Body of pancreas (tissue), 4 donors: ENCODE data around the gene MFSD6. TPM values are rescaled to one million over a fixed set of nuclear protein-coding genes. Genes with fewer than 3 reads are reported as not detected.
"Not testable (repeated sequence)": the region's sequence is repeated elsewhere in the genome, so short reads cannot be mapped to it uniquely, and the experiment has no call there.

ENCODE experiments used
- ATAC-seq: fragments of 150-250 bp; one replicate; pipeline ENCODE4 v1.9.1; 2016
- DNase-seq, 4 donors: peaks; one replicate each; pipeline ENCODE4 v3.0.0-alpha.2; 2019
- H3K27ac ChIP-seq, 4 donors: fragments of 200-600 bp; sonication (generic); 1 replicate in 3 of 4; 2 replicates in 1 of 4; pipeline versions ENCODE4 v1.5.1 to v1.6.1; 2016 to 2019; ENCODE audit warnings: mild to moderate bottlenecking in 1 of 4, mixed read lengths in 1 of 4, moderate library complexity in 1 of 4
- H3K27me3 ChIP-seq, 2 donors: fragments of 200-600 bp; sonication (generic); one replicate each; pipeline ENCODE4 v1.6.0; 2016; ENCODE audit warnings: mild to moderate bottlenecking in 1 of 2
- H3K36me3 ChIP-seq, 2 donors: fragments of 200-600 bp; sonication (generic); replicated peaks in 1 of 2; 2 replicates each; pipeline ENCODE4 v1.5.1; 2016; ENCODE audit warnings: low read depth in 2 of 2; ENCODE audit not compliant: insufficient read depth in 1 of 2
- H3K4me1 ChIP-seq: fragments of 200-600 bp; sonication (generic); one replicate; pipeline ENCODE4 v1.6.0; 2016
- H3K4me3 ChIP-seq, 2 donors: fragments of 200-600 bp; sonication (generic); 1 replicate in 1 of 2; 2 replicates in 1 of 2; pipeline ENCODE4 v1.5.1; 2016 to 2019
- H3K9me3 ChIP-seq, 3 donors: fragments of 200-600 bp; sonication (generic); 1 replicate in 2 of 3; 2 replicates in 1 of 3; pipeline ENCODE4 v1.5.1; 2016
- CTCF ChIP-seq, 7 experiments: fragments of 450-650 bp in 4 of 7; fragments of 200-600 bp in 3 of 7; sonication (generic) in 3 of 7; IDR thresholded peaks; one replicate each; pipeline ENCODE4 v1.5.1; 2016 to 2019; ENCODE audit warnings: antibody characterized with exemption in 7 of 7
- POLR2A ChIP-seq, 3 donors: fragments of 450-650 bp; IDR thresholded peaks; one replicate each; pipeline ENCODE4 v1.6.1; 2016; ENCODE audit warnings: antibody characterized with exemption in 3 of 3, mild to moderate bottlenecking in 2 of 3
- WGBS, 2 donors: methylation state at CpG; one replicate each; pipeline ENCODE4 v1.1.5; 2017; 5-methylcytosine and 5-hydroxymethylcytosine counted together
- intact Hi-C: fragments of 100-400 bp; cut with DNase I; formaldehyde crosslinking; loops from one replicate; pipeline ENCODE4 v1.15.1; 2023
- total RNA-seq, 2 donors: library from RNA; depleted of rRNA; stranded (reverse); fragments of >200 nt; gene quantifications; one replicate each; pipeline ENCODE4 v1.1.0, GENCODE V29; 2016

MFSD6 gene
- total RNA-seq, 2 donors from 2014 or later, result 38.7 to 46.8 TPM

DNA sequence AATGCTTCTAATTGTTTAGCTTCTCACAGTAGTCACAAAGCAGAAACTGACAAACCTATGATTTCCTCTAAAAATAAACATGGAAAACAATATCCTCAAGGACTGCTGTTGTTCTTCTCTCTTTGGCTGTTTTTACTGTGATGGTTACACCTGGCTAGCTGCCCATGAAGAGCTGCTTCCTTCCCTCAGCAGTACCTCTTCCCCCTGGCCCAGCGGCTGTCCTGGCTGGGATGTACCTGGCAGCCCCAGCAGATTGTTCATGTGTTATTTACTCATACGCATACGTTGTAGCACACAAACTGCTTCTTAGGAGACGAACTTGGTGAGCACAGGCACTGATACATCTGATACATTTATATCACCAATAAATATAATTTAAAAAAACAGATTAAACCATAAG lies 99.0 kb downstream of the MFSD6 start:
- Histone ChIP-seq H3K27me3 (no peaks in the 10 kb centered on the region), H3K9me3 (no peaks in the 10 kb centered on the region), H3K36me3 (peaks cover 0 to 1% of the 10 kb centered on the region in 2 donors), H3K4me1 (no peaks in the 10 kb centered on the region), H3K4me3 (no peak overlapping the region), H3K27ac (no peak overlapping the region)
- DNase-seq, result no peak
- TF ChIP-seq POLR2A (IDR thresholded peaks at IDR 0.05) (no peak), CTCF (IDR thresholded peaks at IDR 0.05) (no peak)
- no peak for ATAC-seq
- WGBS, 2 donors, result 79 to 81% methylated on average over 4 of the region's 4 CpGs
- intact Hi-C loops, result no loop called here

GRCh38 chr2:190509895-190510294 lies 101.7 kb downstream of the MFSD6 start:
- DNase-seq, ATAC-seq, H3K4me1 ChIP-seq, intact Hi-C loops, H3K27ac ChIP-seq, H3K27me3 ChIP-seq, H3K9me3 ChIP-seq, H3K4me3 ChIP-seq, H3K36me3 ChIP-seq: not testable (repeated sequence)
- 92 to 95% methylated on average over 4 to 5 of the region's 5 CpGs for WGBS, 2 donors

DNA sequence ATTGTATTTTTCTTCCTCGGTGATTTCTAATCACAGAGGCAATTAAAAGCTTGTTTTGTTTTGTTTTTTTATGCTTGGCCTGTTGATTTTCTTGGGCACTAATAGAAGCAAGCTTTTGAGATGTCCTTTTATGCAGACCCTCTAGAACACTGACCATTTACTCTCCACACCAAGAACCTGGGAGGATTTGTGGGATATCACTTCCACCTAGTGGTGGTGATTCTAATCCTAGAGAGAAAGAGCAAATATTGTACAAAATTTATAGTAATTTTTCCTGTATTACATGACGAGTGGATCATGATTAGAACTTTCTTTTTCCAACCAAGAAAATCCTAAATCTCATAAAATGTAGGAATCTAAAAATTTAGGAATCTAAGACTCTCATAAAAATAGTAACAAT lies 102.9 kb downstream of the MFSD6 start:
- Histone ChIP-seq H3K4me1 (no peaks in the 10 kb centered on the region), H3K27ac (no peak overlapping the region), H3K36me3 (peaks cover 0 to under 1% of the 10 kb centered on the region in 2 donors), H3K4me3 (no peak overlapping the region), H3K9me3 (no peaks in the 10 kb centered on the region), H3K27me3 (no peaks in the 10 kb centered on the region)
- ATAC-seq (no peak), DNase-seq (no peak)
- WGBS, 2 donors, result 49 to 57% methylated on average over 2 of the region's 2 CpGs
- intact Hi-C loops, result no loop called here
- TF ChIP-seq CTCF (IDR thresholded peaks at IDR 0.05), result peak in 4 of 7 experiments; percentile 23 to 56 (median 48)
- TF ChIP-seq POLR2A (IDR thresholded peaks at IDR 0.05), result no peak

- TF ChIP-seq CTCF (IDR thresholded peaks at IDR 0.05) (no peak), POLR2A (IDR thresholded peaks at IDR 0.05) (no peak)
- ATAC-seq, result no peak
- Histone ChIP-seq H3K36me3 (no peaks in the 10 kb centered on the region), H3K9me3 (no peaks in the 10 kb centered on the region), H3K27me3 (no peaks in the 10 kb centered on the region), H3K4me1 (no peaks in the 10 kb centered on the region), H3K27ac (no peak overlapping the region), H3K4me3 (no peak overlapping the region)
- 70 to 76% methylated on average over 2 to 5 of the region's 5 CpGs for WGBS, 2 donors
- DNase-seq, result peak in 1 of 4 donors; percentile 11
- intact Hi-C loops, result no loop called here
Measured at GRCh38 chr2:190512539-190513095, 104.5 kb downstream of the MFSD6 start.

GRCh38 chr2:190513877-190514276 lies 105.7 kb downstream of the MFSD6 start:
- no peaks in the 10 kb centered on the region for H3K9me3 ChIP-seq
- intact Hi-C loops, result no loop called here
- DNase-seq (no peak), ATAC-seq (no peak)
- H3K27ac ChIP-seq, result no peak overlapping the region
- no peaks in the 10 kb centered on the region for H3K36me3 ChIP-seq
- WGBS, 2 donors, result 77 to 83% methylated on average over 2 of the region's 2 CpGs
- no peaks in the 10 kb centered on the region for H3K27me3 ChIP-seq
- TF ChIP-seq CTCF (IDR thresholded peaks at IDR 0.05) (no peak), POLR2A (IDR thresholded peaks at IDR 0.05) (no peak)
- H3K4me1 ChIP-seq, result no peaks in the 10 kb centered on the region
- H3K4me3 ChIP-seq, result no peak overlapping the region
